GM18868 (cell line): ENCODE measurements around the gene DAZAP1.
"Not testable (repeated sequence)": the region's sequence is repeated elsewhere in the genome, so short reads cannot be mapped to it uniquely, and the experiment has no call there.

ENCODE experiments used
- ATAC-seq: cut with Tn5 transposase; IDR thresholded peaks from one replicate; pipeline ENCODE4 v1.9.1; 2021; ENCODE audit warnings: mild to moderate bottlenecking, moderate library complexity; ENCODE audit not compliant: unreplicated experiment

The DAZAP1 gene

GRCh38 chr19:1410136-1410786 is 2.9 kb downstream of the DAZAP1 start:
- no peak for ATAC-seq

- no peak for ATAC-seq
Observed at GRCh38 chr19:1410789-1411188, 3.4 kb downstream of the DAZAP1 start.

- ATAC-seq, result no peak
Observed at GRCh38 chr19:1411255-1412191, 4.1 kb downstream of the DAZAP1 start.

GRCh38 chr19:1412323-1412923 is 5.0 kb downstream of the DAZAP1 start:
- no peak for ATAC-seq

- no peak for ATAC-seq
Observed at GRCh38 chr19:1412995-1413800, 5.8 kb downstream of the DAZAP1 start.

- no peak for ATAC-seq
Observed at GRCh38 chr19:1416014-1416841, 8.8 kb downstream of the DAZAP1 start.

GRCh38 chr19:1417145-1417544 is 9.8 kb downstream of the DAZAP1 start:
- ATAC-seq, result no peak

- ATAC-seq, result no peak
Observed at GRCh38 chr19:1417681-1418495, 10.5 kb downstream of the DAZAP1 start.

GRCh38 chr19:1418496-1418775 is 11.1 kb downstream of the DAZAP1 start:
- no peak for ATAC-seq

GRCh38 chr19:1418951-1419738 is 11.8 kb downstream of the DAZAP1 start:
- ATAC-seq, result no peak

- ATAC-seq, result not testable (repeated sequence)
Observed at GRCh38 chr19:1420085-1420484, 12.7 kb downstream of the DAZAP1 start.

GRCh38 chr19:1420590-1420989 is 13.2 kb downstream of the DAZAP1 start:
- no peak for ATAC-seq

- ATAC-seq, result no peak
Observed at GRCh38 chr19:1421218-1421957, 14.0 kb downstream of the DAZAP1 start.

- no peak for ATAC-seq
Observed at GRCh38 chr19:1421958-1422305, 14.5 kb downstream of the DAZAP1 start.

- no peak for ATAC-seq
Observed at GRCh38 chr19:1422360-1422759, 15.0 kb downstream of the DAZAP1 start.

GRCh38 chr19:1422943-1423342 is 15.6 kb downstream of the DAZAP1 start:
- ATAC-seq, result no peak

- no peak for ATAC-seq
Observed at GRCh38 chr19:1423436-1424191, 16.2 kb downstream of the DAZAP1 start.
